A204.1 (cell line): ENCODE results near the gene PAPOLG.
"Not testable (repeated sequence)": the region's sequence is repeated elsewhere in the genome, so short reads cannot be mapped to it uniquely, and the experiment has no call there.

ENCODE experiments used
- FAIRE-seq: peaks from 2 replicates; lab custom pipeline; 2012; peaks lifted over from hg19 to GRCh38; lab: Jason Lieb, UNC

The PAPOLG gene

DNA sequence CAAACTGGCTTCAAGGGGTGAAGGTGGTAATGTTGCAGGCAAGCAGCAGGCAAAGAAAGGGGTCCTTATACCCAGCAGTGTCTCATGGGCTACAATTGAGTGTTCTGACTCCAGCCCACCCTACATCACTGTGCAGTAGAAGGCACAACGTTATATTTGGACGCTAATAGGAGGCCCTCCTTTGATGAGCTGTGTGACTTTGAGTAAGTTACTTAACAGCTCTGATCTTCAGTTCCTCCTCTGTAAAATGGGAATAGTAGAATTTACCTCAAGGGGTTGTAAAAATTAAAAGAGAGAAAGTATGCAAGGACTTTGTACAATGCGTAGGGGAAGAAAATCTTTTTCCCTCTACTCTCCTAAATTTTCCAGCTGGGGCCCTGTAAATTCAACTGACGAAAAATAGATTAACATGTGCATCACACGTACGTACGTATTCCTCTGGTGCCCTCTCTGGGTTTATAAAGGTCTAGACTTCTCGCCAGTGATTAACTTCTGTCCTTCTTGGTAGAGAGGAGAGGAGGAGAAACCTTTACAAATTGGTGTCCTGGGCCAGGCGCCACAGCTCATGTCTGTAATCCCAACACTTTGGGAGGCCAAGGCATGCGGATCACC is 67.7 kb downstream of the PAPOLG start:
- no peak for FAIRE-seq

DNA sequence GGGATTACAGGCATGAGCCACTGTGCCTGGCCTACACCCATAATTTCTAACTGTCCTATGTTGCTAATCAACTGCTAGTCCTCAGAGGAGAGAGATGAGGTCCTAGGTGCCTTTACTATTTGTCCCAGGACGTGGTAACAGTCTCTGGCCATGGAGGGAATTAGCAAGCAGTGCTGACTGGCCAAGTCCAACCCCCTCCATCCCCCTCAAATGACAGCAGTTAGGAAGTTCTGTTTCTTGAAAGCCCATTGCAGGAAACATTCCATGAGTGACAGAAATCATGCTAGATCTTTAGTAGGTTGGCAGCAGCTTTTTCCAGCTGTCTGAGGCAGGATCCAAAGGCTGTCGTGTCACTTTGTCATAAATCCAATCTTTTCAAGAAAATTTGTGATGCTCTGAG is 69.6 kb downstream of the PAPOLG start:
- FAIRE-seq: no peak

DNA sequence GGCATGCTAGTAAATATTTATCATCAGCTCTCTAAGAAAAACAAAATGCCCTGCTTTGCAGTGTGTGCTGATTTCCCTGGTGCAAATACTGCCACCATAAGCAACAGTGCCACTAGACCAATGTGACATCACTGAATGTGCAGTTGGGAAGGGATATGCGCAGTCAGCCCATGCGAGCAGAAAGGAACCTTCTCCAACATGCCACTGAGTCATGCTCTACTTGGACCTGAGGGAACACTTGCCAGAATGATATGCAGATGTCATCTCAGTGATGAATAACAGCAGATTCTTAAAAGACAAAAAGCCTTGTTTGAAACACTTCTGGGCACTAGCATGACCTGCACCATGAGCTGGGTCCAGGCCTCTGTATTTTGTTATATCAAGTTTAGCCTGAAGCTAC is 70.0 kb downstream of the PAPOLG start:
- no peak for FAIRE-seq

DNA sequence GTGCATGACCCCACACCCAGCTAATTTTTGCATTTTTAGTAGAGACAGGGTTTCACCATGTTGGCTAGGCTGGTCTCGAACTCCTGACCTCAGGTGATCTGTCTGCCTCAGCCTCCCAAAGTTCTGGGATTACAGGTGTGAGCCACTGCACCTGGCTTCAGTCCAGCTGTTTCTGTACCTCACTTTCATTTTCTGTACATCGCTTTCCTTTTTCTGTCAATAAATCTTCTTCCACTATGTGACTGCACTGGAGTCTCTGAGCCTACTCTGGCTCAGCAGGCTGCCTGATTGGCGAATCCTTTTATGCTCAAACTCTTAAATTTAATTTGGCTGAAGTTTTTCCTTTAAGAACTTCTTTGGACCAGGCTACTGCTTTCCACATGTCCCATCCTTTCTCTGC is 70.8 kb downstream of the PAPOLG start:
- not testable (repeated sequence) for FAIRE-seq

DNA sequence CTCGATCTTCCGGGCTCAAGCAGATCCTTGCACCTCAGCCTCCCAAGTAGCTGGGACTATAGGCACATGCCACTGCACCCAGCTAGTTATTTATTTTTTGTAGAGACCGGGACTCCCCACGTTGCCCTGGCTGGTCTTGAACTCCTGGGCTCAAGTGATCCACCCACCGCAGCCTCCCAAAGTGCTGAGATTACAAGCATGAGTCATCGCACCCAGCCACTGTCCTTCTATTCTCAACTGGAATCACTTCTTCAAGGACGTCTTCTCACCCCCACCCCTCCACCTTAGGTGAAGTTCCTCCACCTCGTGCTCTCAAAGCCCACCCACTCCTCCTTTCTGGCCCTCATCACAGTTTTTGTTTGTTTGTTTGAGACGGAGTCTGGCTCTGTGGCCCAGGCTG is 71.3 kb downstream of the PAPOLG start:
- no peak for FAIRE-seq

DNA sequence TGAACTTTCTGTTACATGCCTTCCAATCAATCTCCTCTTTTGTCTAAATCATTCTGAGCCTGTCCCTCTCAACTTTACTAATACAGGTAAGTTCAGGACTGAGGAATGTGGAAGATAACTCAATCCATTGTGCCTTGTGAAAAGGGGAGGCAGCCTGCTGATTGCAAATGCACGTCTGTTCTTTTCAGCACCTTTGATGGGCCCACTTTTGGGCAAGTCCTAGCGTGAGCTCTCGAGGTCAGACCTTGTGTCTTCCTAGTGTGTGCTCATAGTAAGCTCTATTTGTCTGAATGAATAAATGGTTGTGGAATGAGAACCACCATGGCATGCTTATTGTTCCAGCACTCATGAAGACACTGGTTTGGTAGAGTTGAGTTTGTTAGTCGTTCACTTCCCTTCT is 74.9 kb downstream of the PAPOLG start:
- FAIRE-seq: no peak

DNA sequence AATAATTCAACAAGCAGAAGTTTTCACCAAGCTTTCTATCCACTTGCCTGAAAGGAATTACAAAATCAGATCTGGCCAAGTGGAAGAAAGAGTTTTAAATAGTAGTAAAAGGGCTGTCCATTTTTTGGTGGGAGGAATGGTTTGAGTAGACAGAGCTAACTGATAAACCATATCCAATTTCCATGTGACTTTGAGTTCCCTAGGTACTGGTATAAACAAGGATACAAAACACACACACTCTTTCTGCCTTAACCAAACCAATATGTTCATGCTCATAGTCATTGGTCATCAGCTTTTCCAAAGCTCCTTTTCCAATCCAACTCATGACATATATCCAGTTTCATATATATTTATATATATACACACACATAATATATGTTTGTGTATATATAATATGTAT is 75.9 kb downstream of the PAPOLG start:
- FAIRE-seq: no peak

DNA sequence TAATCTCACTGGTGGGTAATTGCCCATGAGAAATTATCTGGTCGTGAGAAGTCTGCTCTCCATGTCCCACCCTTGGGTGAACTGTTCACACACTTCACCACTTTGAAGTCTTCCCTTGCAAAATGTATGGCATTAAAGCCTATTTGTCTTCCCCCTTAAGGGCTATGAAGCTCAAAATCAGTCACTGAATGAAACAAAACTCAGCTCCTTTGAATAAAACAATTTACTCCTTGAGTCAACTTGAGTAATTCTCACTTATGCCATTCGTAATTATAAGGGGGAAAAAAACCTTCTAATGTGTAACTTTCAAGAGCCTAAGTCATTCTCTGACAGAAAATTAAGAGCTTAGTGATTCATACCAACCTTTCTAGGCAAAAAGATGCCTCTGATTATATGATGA is 76.6 kb downstream of the PAPOLG start:
- FAIRE-seq: no peak

DNA sequence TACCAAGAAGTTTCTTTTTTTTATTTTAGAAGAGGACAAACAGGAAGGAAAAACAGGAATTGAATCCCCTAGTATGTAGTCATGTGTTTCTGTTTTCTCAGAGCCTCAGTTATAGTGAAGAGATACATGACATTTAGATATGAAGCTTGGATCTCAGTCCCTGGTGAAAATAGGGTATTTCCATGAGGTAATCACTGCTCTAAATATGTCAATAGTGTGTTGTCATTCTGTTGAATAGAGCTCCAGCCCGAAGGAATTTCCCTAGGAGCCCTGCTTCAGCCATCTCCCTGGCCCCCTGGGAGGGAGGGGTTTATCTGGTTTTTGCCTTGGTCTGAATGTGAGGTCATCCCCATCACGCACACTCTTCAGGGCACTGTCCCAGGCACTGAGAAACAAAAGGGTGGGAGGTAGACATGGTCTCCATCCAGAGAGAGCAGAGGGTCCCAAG is 78.2 kb downstream of the PAPOLG start:
- FAIRE-seq: no peak

DNA sequence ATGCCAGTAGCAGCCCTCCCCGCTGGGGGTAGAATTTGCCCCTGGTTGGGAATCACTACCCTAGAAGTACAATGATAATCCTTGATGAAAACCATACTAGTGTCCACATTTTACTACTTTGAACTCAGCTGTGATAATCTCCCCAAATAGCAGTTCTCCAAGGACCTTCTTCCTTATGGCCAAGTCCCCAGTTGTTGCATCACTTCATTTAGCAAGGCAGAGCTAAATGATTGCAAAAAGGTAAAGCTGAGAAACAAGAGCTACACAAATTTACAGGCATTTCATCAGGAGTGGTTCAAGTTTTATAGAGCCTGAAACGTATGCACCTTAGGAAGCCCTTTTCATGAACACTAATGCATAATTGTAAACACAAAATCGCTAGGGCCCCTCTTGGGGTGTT is 80.4 kb downstream of the PAPOLG start:
- no peak for FAIRE-seq

DNA sequence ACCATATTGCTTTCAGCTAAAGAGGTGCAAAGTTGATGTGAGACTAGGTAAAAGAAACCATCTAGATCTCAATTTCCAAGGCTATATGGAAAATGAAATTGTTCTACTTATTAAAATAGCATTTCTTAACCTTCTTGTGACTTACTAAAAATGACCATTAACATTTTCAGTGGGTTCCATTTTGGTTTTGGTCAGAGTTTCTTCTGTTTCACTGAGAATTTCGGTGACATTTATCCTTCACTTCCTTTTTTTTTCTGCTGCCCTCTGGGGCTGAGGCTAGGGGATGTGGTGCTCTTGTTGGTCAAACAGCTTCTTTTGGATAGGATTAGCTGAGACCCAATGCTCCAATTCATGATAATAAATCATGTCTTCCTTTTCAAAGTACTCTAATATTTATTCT is 81.1 kb downstream of the PAPOLG start:
- no peak for FAIRE-seq

DNA sequence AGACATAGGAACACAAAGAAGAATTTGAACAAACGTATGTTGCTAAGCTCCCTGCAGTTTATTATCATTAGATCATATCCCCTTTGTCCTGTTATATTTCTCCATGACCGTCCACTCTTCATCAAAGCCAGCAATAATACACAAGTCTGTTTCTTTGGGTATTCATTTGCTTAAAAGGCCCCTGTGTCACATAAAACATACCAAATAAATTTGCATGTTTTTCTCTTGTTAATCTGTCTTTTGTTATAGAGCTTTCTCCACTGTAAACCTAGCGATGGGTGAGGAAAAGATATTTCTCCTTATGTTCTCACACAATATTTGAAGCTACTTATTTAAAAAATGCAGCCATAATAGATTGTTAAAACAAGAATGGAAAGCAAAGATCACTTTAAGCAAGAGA is 82.4 kb downstream of the PAPOLG start:
- no peak for FAIRE-seq

DNA sequence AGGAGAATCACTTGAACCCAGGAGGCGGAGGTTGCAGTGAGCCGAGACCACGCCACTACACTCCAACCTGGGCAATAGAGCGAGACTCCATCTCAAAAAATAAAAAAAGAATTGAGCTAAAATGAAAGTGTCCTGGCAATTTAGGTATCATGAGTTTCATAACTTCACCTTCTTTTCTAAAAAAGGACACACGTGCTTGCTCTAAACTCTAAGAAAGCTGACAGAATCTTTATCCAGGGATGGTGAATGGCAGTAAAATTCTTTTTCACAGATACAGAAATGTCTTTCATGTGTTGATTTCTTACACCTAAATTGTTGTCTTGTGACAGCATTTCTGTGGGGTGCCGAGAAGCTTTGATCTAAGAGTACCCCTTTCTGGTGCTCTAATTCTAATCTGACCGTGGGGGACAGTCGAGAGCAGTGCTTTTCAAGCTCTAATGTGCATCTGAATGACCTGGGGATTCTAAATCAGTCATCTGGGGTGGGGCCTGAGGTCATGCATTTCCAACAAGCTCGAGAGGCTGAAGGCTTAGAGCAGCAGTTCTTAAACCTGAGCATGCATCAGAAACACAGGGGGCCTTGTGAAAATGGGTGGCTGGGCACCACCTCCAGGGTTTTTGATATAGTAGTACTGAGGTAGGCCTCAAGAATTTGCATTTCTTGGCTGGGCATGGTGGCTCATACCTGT is 83.2 kb downstream of the PAPOLG start:
- FAIRE-seq: no peak

DNA sequence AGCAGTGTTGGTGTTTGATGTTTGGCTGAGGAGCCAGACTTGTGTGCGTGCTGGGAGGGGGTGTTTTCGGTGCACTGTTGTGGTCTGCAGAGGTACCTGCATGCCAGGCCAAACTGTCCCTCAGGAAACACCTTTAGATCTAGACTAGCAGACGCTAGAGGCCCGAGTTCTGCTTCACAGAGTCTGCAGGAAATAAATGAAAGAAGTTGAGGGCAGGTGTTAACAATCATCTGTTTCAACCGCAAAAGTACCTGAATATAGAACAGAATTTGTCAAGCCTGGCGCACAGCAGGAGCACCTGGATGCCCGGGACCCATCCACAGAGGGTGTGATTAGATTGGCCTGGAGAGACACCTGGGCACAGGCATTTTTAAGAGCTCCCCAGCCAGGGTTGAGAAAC is 84.8 kb downstream of the PAPOLG start:
- FAIRE-seq: no peak

DNA sequence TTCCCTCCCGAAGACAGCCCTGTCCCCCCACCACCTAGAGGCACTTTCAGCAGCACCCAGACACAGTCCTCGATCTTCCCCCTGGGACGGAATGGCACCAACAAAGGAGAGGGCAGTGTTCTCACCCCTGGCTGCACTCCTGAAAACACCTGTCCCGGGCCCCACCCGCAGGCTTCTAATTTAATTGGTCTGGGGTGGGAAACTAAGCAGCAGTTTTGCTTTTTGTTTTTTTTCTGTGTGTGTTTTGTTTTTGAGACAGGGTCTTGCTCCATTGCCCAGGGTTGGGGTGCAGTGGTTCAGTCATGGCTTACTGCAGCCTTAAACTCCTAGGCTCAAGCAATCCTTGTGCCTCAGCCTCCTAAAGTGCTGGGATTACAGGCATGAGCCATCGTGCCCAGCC is 86.9 kb downstream of the PAPOLG start:
- FAIRE-seq: no peak

DNA sequence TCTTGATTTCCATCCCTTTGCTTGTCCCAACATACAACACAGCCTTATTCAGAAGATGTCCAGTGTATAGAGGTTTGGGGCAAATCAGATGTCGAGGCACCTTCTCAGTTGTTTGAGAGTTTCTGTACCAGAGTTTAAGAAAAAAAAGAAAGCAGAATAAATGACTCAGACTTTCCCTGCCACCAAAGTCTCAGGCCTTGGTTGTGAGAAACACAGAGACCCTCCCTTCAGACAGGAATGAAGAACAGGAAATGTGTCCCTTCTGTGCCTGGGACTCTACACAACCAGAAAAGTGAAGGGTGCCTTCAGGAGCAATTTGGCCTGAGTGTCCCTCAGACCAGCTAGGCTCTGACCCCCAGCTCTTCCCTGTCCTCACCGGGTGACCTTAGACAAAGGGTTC is 88.0 kb downstream of the PAPOLG start:
- no peak for FAIRE-seq

DNA sequence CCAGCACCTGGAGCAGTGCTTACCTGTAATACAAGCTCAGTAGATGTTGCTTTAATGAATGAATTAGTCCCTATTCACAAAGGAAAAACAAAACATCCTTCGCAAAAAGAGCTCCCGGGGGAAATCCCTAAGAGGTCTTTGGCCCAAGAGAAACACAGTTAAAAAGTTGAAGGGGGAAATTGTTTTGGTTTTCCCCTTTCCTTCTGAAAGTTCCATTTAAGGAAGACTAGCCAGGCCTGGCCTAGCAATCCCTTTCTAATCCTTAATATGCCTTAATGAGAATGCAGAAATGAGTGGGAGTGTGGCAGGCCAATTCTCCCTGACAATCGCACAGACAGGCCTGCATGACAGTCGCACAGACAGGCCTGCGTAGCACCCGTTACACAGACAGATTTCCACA is 91.8 kb downstream of the PAPOLG start:
- FAIRE-seq: no peak
